Measurements from ENCODE around the gene PLEKHG1.
A peak's percentile ranks its signal among the peaks of the same experiment; 100 is the strongest.

Gene PLEKHG1

DNA sequence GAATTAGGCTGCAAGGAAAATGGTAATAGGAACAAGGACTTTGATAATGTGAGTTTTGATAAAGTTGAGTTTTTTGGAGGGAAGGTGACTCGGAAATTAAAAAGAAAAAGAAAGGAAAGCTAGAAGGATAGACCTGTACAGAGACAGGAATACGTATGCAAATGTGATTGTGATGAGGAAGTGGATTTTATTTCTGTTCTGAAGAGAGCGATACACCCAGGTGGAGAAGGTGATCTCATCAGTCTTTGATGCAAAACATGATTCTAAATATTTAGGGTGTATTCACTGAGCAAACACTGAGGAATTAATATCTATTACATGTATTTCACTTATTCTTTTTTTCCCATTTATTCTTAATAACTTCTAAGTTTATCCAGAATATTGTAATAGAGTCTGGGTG, 9.2 kb upstream of the PLEKHG1 start:
- no peak for DNase-seq

DNA sequence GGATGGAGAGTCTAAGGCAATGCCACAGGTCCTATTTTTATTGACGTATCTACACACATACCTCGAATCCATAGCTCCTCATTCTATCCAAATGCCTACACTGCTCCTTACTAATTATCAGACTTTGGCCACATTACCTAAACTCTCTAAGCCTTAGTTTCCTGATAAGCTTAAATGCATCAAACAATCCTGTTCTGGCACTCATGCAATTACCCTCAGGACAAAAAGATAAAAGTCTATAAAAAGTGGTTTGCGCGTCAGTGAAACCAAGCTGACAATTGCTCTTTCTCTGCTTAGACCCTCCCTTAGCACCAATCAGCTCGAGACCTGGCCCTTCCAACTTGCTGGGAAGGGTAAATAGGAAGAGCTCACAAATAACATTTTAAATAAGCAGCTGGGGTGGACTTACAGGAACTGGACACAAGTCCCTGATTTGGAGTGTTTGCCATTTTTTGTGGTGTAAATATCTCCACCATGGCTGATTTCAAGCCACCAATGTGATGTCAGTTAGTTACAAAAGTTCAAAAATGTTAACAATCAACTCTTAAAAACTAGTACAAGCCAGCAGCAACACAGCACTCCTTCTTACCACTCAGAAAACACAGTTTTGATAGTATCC, 7.2 kb upstream of the PLEKHG1 start:
- DNase-seq, result no peak

DNA sequence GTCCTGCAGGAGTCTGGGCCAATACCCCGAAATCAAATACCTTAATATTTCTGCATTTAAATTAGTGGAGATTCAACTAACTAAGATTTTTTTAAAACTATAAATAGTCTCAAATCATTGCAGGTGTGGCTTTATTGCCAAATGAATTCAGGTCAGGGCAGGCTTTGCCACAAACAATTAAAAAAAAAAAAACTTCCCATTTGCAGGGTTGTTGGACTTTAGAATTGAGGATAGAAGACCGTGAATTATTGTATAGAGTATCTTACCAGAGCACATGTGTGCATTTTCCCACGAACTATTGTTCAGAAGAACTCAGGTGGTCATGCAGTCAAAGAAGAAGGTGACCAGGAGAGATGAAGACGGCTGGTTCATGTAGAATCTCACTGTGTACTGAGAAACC, 6.6 kb upstream of the PLEKHG1 start:
- DNase-seq, result no peak

DNA sequence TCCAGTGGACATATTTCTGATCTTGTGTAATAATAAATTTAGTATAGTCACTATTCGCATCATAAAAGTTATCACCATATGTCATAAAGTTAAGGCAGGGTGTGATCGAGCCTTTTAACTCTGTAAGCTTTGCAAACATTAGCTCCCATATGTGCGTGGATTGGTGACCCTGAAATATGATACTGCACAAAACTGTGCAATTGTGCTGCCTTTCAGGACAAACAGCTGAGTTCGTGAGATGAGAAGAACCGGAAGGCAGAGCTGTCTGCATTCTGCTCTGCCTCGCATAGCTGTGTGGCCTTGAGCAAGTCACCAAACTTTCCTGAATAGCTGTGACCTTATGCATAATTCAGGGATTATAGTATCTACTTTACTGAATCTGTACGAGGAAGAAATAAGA, 3.2 kb upstream of the PLEKHG1 start:
- no peak for DNase-seq

DNA sequence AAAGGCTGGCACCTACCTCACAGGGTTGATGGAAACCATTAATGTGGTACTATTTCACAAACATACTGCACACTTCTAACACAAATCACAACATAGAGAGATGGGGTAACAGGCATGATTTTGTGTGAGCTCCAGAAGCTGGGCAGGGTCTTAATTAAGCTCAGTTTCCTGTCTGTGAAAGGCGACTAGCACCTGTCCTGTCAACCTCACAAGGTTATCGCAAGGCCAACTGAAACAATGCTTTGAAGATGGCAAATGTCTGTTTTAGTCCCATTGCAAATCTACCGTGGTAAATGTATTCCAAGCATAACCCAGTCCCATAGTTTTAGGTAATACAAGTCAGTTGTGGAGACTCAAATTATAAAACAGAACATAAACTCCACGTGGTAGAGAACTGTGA, 1.3 kb upstream of the PLEKHG1 start:
- DNase-seq, result no peak

DNA sequence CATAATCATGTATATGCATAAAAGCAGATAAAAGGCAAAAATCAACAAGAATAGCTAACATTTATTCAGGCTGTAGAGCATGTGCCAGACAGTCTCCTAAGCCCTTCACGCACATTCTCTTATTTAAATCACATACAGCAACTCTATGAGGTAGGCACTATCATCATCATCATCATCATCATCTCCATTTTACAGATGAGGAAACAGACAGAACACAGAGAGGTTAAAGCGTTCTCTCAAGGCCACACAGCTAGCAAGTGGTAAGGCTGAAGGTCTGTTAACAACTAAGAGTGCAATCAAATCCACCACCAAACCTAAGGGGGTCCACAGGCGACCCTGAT, 857 bp upstream of the PLEKHG1 start:
- DNase-seq, result no peak

DNA sequence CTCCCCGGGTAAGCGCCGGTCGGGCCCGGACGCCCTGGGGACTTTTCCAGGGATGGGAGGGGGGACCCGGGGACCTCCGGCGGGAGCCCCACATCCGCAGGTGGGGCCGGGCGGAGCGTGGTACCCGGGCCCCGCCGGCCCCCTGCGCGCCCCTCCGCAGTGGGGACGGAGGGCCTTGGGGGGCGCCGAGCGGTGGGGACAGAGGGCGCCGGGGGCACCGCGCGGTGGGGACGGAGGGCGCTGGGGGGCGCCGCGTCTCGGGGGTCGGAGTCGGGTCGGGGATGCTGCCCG, 270 bp downstream of the PLEKHG1 start:
- no peak for DNase-seq

DNA sequence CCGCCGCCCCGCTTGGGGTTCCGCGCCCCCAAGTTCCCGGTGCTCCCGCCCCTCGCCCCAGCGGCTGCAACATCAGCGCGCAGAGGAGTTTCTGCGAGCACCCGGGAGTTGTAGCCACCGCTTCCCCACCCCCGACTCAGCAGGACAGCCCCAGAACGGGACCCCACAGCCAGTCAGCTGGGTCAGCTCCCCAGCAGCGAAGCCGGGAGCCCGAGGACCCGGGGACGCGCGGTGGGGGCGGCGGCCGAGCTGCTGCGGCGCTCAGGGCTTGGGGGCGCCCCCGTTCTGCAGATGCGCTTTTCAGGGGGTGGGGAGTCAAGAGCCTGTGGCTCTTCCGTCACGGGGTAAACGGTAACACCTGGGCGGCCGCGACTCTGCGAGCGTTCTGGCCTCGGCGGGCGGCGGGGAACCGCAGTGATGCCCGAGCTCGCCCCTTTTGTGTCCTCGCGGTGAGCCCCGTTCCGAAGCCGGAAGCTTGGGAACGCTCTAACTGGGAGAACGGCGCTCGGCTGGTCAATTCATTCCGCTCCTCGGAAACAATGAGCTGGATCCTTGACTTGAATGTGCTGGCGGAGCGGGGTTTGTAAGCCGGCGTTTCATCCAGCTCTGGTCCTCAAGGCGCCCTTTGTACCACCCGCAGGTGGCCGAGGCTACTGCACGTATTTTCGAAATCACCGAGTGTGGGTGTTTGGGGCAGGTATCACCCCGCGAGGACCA, 774 bp downstream of the PLEKHG1 start:
- peak; percentile 71 for DNase-seq

DNA sequence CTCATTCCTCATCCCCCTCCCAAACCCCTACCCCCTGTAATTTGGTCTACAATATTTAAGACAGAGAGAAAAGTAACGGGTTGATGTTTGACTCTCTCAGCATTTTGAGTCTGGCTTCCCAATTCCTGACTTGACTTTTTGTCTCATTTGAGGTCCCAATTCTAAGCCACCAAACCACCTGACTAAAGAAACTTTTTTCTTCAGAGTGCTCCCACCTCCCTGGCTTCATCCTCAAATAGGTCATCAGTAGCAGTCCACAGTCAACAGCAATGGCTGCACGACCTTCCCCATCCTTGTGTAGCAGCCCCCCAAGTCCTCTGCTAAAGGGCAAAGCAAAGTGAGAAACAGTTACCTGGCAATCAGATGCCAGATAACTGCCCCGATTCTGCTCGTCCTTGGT, 1.8 kb downstream of the PLEKHG1 start:
- DNase-seq, result no peak

DNA sequence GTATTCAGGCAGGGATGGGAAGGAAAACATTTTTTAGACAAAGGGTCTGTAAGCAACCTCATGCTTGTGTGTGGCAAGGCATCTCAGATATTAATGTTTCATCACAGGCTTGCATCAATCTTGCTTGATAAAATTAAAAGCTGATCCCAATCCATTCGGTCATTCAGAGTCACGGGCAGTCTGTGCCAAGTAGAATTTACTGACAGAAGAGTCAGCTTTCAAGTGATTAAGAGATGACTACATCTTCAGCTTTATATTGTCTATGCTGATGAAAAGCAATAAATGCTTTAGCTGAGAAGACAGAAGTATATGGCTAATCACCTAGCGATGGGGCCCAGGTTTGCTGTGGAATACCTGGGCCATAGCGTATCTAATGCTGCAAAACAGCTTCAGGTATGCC, 3.5 kb downstream of the PLEKHG1 start:
- no peak for DNase-seq

DNA sequence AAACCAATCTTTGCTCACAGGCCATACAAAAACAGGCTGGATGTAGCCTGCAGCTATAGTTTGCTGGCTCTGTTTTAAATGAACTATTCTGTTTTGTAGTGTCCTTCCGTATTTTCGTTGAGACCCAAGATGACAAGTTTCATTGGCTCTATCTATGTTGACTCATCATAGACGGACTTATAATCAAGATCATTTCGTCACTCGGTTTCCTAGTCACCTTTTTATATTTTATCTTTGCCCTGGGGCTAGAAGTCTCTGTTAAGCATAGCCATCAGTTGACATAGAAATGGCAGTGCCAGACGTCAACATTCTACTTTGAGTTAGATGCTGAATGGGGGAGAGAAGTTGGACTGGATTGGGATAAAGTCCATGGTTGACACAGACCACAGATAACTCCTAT, 4.8 kb downstream of the PLEKHG1 start:
- DNase-seq, result no peak

DNA sequence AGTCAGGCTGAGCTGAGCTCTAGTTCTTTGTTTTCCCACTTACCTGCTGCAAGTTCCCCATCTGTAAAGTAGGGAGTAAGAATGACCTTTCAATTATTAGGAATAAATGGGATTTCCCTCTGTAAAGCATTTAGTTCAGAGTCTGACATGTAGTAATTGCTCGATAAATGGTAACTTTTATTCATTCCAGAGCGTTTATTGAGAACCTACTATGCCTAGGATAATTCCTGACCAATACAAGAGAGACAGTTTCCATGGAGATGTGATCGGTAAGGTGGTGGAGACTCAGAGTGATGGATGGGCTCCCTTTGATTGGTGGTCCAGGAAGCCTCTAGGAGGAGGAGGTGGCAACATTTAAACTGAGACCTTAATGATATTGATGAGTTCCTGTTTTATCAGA, 5.6 kb downstream of the PLEKHG1 start:
- DNase-seq, result no peak

DNA sequence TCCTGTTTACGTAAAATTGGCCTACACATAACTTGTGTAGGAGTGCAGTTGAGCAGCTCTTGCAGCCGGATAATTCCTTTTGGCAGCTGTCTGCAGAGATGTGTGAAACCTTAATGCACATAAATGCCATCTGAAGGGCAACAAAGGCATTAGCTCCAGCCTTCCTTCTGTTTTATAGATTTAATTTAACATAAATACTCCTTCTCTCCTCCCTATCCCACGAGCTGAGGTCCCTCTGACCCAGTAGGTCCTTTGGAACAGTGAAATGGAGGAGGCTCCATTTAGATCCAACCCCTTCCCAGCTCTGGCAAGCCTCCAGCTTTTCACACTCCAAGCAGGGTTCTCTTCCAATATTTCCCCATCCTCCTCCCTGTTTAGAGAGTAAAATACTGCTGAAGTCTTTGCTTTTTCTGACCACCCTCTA, 6.5 kb downstream of the PLEKHG1 start:
- DNase-seq, result no peak

DNA sequence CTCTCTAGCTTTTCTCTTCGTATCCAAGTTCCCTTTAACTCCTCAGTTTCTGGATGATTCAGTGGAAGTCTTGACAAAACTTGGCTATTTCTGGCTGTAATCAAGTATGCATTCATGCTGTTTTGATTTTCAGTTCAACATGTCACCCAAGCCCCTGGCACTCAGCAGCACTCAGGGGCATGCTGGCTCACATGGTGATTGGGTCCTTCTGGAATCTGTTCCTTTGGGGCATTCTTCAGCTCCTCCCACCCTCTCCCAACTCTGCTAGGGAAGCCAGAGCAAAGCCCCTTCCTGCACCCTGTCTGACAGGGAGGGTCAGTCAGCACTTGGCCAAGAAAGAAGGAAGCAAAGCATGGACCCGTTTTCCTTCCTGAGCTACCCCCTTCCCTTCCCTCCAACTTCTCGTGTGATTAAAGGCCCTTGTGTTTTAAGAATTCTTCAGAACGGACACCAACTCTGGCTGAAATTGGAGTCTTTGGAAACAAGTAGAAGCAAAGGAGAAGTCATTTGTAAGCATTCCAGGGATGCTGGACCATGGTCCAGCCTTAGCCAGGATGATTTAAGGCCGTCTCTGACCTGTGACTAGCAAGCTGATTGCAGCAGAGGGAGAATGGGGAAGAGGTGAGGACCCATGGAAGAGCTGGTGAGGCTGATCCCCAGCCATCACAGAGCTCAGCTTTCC, 7.1 kb downstream of the PLEKHG1 start:
- DNase-seq, result no peak

DNA sequence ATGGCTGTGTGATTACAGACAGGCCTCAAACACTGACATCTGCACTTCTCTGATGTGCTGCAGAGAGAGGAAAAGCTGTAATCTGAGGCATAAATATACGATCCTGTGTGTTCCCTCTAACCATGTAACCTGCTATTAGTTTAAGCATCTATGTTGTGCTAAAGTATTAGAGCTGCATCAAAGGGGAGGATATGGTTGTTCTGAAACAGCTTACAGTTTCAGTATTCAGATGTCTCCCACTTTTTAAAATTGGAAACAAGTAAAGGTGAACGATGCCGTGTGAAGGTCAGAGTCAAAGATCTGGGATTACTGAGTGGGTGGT, 7.6 kb downstream of the PLEKHG1 start:
- DNase-seq, result no peak

DNA sequence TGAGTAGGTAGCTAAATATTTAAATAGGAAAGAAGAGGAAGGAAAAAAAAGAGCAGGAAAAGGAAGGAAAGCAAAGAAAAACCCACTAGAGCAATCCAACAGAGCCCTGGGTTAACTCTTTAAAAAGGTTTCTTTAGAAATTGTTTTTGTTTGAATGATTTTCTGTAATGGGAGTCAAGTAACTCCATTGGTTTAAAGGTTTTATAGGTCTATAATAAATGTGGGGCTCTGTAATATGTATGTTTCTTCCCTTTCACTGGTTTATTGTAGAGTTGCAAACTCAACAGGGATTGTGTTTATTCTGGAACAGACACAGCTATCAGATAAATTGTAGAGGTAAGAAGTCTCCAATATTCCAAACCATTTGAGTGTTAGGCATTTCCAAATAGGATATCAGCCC, 10.9 kb downstream of the PLEKHG1 start:
- no peak for DNase-seq

DNA sequence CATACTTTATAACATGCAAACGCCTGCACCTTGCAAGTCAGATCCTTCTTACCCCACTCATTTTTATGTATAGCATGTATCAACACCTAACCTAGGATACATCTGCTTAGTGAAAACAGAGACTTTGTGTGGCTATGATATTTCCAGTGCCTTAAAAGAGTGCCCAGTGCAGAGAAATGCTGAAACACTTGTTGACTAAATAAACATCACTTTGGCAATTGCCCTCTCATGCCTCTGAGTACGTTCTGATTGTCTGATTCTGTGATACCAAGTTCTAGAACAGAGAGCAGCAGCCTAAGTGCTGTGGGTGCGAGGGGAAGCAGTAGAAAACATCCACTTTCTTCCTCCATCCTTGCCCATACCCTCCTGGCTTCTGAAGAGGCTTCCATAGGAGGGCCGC, 13.6 kb downstream of the PLEKHG1 start:
- DNase-seq, result no peak

DNA sequence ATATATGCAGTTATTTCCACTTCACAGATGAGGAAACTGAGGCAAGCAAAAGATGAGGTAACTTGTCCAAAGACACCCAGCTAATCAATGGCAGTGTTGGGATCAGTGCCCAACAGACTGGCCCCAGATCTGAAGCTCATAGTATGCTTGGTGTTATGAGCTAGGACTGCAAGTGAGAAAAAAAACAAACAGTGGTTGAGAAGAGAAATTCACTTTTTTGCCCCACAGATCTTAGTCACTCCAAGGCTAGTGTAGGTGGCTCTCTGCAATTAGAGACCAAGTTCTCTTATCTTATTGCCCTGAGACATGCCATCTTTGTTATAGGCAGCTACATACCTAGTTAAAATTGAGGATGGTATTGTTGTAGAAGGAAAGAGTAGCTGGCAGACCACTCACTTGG, 16.3 kb downstream of the PLEKHG1 start:
- DNase-seq, result no peak

DNA sequence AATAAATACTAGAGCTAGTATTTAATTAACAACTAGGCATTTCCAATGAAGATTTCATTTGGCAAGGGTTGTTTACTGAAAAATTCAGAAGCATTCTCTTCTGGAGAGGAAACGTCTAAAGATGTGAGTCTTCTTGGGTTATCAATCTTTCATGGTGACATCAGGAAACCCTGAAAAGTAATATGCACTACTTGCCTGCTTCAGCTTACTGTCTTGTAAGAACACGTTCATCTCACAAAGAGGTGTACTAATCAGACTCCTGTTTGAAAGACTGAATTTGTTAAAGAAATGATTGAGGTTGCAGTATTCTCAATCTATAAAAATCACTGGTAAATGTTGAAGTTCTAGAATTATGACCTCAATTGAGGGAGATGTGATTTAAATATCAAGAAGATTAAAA, 16.9 kb downstream of the PLEKHG1 start:
- DNase-seq, result no peak

DNA sequence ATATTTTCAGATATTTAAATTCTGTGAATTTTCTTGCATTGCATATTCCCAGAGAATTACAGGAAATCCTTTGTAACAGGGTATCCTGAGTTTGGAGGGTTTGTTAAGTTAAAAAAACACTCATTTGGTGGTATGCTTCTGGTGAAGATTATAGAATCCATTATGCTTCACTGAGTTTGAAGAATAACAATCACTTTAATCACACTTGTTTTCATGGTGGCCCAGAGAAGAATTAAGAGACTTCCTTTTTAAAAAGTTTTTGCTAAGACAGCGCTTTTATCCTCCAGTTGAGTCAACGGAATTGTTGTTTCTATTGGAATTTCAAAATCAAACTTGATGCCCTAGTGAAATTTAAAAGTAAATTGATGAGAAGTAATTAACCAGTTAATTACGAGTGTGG, 17.4 kb downstream of the PLEKHG1 start:
- DNase-seq, result no peak

DNA sequence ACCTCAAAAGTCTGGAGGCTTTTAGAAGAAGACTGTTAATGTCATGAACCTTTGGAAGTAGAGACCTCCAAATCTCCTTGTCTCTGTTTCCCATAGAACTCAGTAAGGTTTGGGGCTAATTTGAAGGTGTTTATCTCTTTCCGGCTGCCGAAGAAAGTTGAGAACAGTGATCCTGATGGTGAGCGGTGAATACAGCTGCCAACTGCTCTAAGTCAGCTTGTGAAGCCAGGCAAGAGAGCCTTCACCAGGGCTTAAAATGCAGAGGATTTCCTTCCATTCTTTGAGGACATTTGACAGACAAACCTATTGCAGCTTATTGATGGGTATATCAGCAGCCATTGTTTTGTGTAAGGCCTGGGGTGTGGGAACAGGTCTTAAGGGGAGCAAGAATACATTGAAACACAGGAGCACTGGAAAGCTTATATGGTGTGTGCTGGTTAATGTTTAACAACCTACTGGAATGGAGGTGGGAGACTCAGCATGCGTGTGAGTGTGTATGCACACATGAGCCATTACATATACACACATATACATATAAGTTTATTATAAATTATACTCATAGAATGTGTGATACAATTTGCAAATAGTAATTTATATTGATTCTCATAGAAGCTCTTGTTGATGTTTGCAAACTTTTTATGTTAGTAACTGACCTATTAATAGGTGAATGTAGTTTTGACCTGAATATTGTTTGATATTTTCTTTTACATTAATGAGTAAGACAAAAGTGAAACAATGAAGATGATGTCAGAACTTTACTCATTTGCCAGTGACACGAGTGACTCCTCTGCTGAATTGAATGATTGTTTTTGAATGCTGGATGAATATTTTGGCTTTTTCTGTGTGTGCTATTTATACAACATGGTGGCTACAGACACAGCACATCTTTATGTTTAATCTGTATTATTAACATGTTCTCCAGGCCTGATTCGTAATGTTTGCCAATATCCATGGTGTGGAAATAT, 18.1 kb downstream of the PLEKHG1 start:
- DNase-seq, result no peak

DNA sequence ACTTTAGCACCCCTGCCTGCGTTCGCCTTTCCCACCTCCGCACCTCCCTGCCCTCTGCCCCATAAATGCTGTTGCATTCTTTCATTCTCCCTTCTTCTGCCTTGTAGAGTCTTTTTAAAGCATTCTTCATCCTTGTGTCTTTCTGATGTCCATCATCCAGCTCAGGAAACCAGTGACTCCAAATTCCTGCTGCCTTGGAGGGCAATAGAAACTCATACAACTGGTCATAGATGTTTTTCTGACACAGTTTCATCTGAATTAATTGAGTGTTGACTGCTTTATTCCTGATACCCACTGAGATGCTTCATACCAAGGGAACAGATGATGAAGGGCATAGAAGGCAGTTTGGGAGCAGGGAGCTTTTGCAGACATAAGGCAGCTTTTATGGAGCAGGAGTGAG, 19.6 kb downstream of the PLEKHG1 start:
- no peak for DNase-seq

DNA sequence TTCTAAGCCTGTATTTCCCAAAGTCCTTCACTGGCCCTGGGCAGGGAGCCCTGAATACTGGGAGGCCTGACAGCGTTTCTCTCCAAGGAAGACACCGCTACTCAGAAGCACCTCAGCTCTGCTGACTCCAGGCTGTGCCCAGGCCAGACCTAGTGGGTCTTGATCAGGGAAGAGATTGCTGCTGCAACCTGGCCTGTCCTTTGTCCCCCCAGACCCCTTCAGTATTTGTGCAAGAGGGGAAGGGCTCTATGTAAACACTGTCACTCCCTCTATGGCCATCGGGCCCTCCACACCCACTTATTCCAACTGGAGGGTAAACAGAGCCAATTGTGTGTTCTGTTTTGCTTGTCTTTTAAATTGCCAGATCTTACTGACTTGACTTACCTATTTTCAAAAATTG, 20.6 kb downstream of the PLEKHG1 start:
- DNase-seq, result no peak

DNA sequence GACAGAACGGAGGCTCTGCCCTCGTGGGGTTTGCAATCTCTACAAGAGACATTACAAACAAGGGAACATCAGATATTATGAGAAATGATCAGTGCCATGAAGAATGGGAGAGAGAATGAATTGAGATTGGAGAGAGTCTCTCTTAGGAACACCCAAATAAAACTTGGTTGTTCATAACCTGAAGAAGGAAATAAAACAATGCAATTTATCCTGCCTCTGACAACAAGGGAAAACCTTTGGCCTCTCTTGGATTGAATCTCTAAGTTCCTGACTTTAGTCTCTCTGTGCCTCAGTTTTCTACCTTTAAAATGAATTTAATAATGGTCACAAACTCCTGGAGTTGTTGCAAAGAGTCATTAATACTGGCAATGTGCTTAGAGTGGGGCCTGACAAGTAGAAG, 21.1 kb downstream of the PLEKHG1 start:
- no peak for DNase-seq
